ENCODE results near the gene SIX3. TPM values are rescaled to one million over a fixed set of nuclear protein-coding genes. Genes with fewer than 3 reads are reported as not detected.
A peak's percentile ranks its signal among the peaks of the same experiment; 100 is the strongest.

SIX3 gene
- total and polyA plus RNA-seq, 2 donors (not counting 3 experiments of a cell fraction or from before 2014, with no cell fraction given): not detected

DNA sequence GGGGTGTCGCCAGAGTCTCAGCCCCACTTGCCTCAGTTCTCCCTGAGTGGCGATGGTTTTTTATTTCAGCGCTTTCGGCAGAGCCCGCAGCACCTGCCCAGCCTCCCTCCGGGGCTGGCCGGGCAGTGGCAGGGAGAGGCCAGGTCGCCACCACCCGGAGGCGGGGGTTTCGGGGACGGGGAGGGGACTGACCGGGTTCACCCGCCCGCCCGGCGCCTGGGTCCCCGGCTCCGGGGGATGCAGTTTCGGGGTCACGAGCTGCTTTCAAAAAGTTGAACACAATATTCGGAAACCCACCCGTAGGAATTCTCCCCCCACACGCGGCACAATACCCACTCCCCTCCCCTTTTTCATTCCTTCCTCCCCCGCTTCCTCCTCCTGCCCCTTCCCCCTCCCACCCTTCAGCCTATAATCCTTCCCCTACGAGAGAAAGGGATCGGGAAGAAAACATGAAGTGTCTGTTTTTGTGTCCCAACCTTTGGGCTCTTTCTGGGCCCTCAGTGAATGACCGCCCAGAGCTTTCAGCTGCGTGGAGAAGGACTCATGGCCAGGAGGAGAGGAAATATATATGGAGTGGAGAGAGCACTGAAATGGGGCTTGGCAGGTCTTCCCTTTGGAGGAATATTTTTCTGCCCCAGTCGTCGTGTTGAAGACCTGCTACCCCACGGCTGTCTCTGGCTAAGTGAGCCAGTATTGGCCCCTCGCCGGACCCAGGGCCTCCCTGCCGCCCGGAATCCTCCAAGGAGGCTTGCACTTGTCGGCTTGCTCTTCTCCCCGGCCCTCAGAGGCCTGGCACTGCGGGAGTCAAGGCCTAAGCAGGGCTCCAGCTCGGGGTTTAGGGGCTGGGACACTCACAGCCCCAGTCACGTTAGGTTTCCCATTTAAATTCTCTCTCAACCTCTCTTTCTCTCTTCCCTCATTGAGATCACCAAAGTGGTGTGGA is 2.1 kb upstream of the SIX3 start:
- Histone ChIP-seq H2AFZ (ENCODE audit: low read depth, low read length) (no peak overlapping the region), H3K27me3 (ENCODE audit: control insufficient read depth in 2 of 2, insufficient read depth in 2 of 2, low read length in 2 of 2) (peaks cover 81 to 95% of the 10 kb centered on the region in 2 experiments), H3K36me3 (ENCODE audit: control insufficient read depth in 2 of 2, extremely low read depth in 1 of 2, insufficient read depth in 2 of 2, low read length in 2 of 2) (no peaks in the 10 kb centered on the region), H3K4me2 (ENCODE audit: insufficient read depth, low read length) (no peak overlapping the region), H3K9me3 (replicated peaks; ENCODE audit: control insufficient read depth, insufficient read depth, low read length) (no peaks in the 10 kb centered on the region), H3K9ac (replicated peaks; ENCODE audit: extremely low read depth, insufficient read depth, low read length) (no peak overlapping the region), H3K9me1 (replicated peaks; ENCODE audit: control insufficient read depth, extremely low read depth, insufficient read depth, low read length) (no peaks in the 10 kb centered on the region), H3K27ac (ENCODE audit: insufficient read depth, low read depth, low read length) (no peak overlapping the region), H3K79me2 (ENCODE audit: control insufficient read depth, insufficient read depth, low read length) (no peaks in the 10 kb centered on the region), H3K4me1 (ENCODE audit: control insufficient read depth, extremely low read depth, insufficient read depth, low read length) (no peaks in the 10 kb centered on the region), H4K20me1 (replicated peaks; ENCODE audit: control insufficient read depth, extremely low read depth, insufficient read depth, low read length) (no peaks in the 10 kb centered on the region), H3K4me3 (replicated peaks in 1 of 3; ENCODE audit: insufficient read depth in 1 of 3, low read depth in 1 of 3, low read length in 3 of 3) (no peak overlapping the region)
- ChIA-PET CTCF (interaction anchor here (0.6 to 2.7 kb wide), 3 partner anchors 13 to 547 kb away, joined by 4 to 10 read pairs (median 4); no protein-coding TSS in a partner anchor), POLR2A (interaction anchor here (0.7 kb wide), 1 partner anchor 1408 kb away, joined by 3 read pairs; no protein-coding TSS in a partner anchor)
- FAIRE-seq (no peak), DNase-seq (ENCODE audit: low read depth, low spot score) (no peak)
- dilution Hi-C loops (cut with MboI; ENCODE audit: extremely low pct_ligation_motif_present, low sequenced_read_pairs) (no loop called here), intact Hi-C loops (cut with micrococcal nuclease) (loop anchor here (5.0 kb wide), 1 partner anchor 137 kb away; no protein-coding TSS in a partner anchor)
- no peak for TF ChIP-seq GATA2 (IDR thresholded peaks at IDR 0.05; ENCODE audit: insufficient read depth, insufficient read length, low read depth, low read length)
- peak; percentile 78 for TF ChIP-seq EZH2 (IDR thresholded peaks at IDR 0.05; ENCODE audit: borderline replicate concordance, low read depth, low read length, severe bottlenecking)
- no TSS peak for BruUV-seq (replicated peaks)

GRCh38 chr2:44940049-44940494 is 1.4 kb upstream of the SIX3 start:
- dilution Hi-C loops (cut with MboI; ENCODE audit: extremely low pct_ligation_motif_present, low sequenced_read_pairs): no loop called here

More at GRCh38 chr2:44940049-44940494, 1.4 kb upstream of the SIX3 start:
- DNase-seq (ENCODE audit: low read depth, low spot score) (no peak), FAIRE-seq (no peak)
- H3K79me2 ChIP-seq (ENCODE audit: control insufficient read depth, insufficient read depth, low read length): no peaks in the 10 kb centered on the region
- no peak overlapping the region for H3K4me3 ChIP-seq (replicated peaks in 1 of 3; ENCODE audit: insufficient read depth in 1 of 3, low read depth in 1 of 3, low read length in 3 of 3)
- H4K20me1 ChIP-seq (replicated peaks; ENCODE audit: control insufficient read depth, extremely low read depth, insufficient read depth, low read length): no peaks in the 10 kb centered on the region
- ChIA-PET POLR2A (interaction anchor here (0.7 kb wide), 1 partner anchor 1408 kb away, joined by 3 read pairs; no protein-coding TSS in a partner anchor), CTCF (interaction anchor here (0.8 to 1.4 kb wide), 2 partner anchors 13 to 461 kb away, joined by 3 to 4 read pairs; no protein-coding TSS in a partner anchor)
- peaks cover 83 to 97% of the 10 kb centered on the region in 2 experiments for H3K27me3 ChIP-seq (ENCODE audit: control insufficient read depth in 2 of 2, insufficient read depth in 2 of 2, low read length in 2 of 2)
- no peak overlapping the region for H3K4me2 ChIP-seq (ENCODE audit: insufficient read depth, low read length)
- no peaks in the 10 kb centered on the region for H3K36me3 ChIP-seq (ENCODE audit: control insufficient read depth in 2 of 2, extremely low read depth in 1 of 2, insufficient read depth in 2 of 2, low read length in 2 of 2)
- intact Hi-C loops (cut with micrococcal nuclease): loop anchor here (5.0 kb wide), 1 partner anchor 138 kb away; no protein-coding TSS in a partner anchor
- no peaks in the 10 kb centered on the region for H3K9me3 ChIP-seq (replicated peaks; ENCODE audit: control insufficient read depth, insufficient read depth, low read length)
- TF ChIP-seq FOS (IDR thresholded peaks at IDR 0.05; ENCODE audit: borderline replicate concordance, insufficient read depth, low read length) (no peak), POLR2A (IDR thresholded peaks at IDR 0.05; ENCODE audit: low read depth, low read length) (no peak), GATA2 (IDR thresholded peaks at IDR 0.05; ENCODE audit: insufficient read depth, insufficient read length, low read depth, low read length) (no peak), JUN (IDR thresholded peaks at IDR 0.05; ENCODE audit: borderline replicate concordance, insufficient read depth, insufficient read length, low read depth) (no peak), POLR2AphosphoS5 (IDR thresholded peaks at IDR 0.05; ENCODE audit: insufficient read depth, low read depth, low read length) (no peak), MYC (IDR thresholded peaks at IDR 0.05; ENCODE audit: low read depth, low read length) (no peak), EZH2 (IDR thresholded peaks at IDR 0.05; ENCODE audit: borderline replicate concordance, low read depth, low read length, severe bottlenecking) (no peak)
- no peak overlapping the region for H2AFZ ChIP-seq (ENCODE audit: low read depth, low read length)
- no peak overlapping the region for H3K27ac ChIP-seq (ENCODE audit: insufficient read depth, low read depth, low read length)
- H3K4me1 ChIP-seq (ENCODE audit: control insufficient read depth, extremely low read depth, insufficient read depth, low read length): no peaks in the 10 kb centered on the region
- BruUV-seq (replicated peaks): no TSS peak
- H3K9ac ChIP-seq (replicated peaks; ENCODE audit: extremely low read depth, insufficient read depth, low read length): no peak overlapping the region
- H3K9me1 ChIP-seq (replicated peaks; ENCODE audit: control insufficient read depth, extremely low read depth, insufficient read depth, low read length): no peaks in the 10 kb centered on the region
